HL-60 (cell line): Measurements from ENCODE around the gene S100P.
"Not testable (repeated sequence)": the region's sequence is repeated elsewhere in the genome, so short reads cannot be mapped to it uniquely, and the experiment has no call there.

Experiments
- DNase-seq, 2 experiments: peaks; one replicate each; pipeline ENCODE4 v3.0.0-alpha.2; 2010 to 2020; ENCODE audit warnings: low read depth in 1 of 2, low spot score in 1 of 2
- H3K27ac ChIP-seq: fragments of 250-450 bp; sonication (Bioruptor Pico); replicated peaks from 2 replicates; pipeline ENCODE4 v1.5.1; 2020; ENCODE audit warnings: mild to moderate bottlenecking, moderate library complexity
- H3K27me3 ChIP-seq: fragments of 250-450 bp; sonication (Bioruptor Pico); 2 replicates; pipeline ENCODE4 v1.5.1; 2021; ENCODE audit warnings: mild to moderate bottlenecking, moderate library complexity; ENCODE audit not compliant: insufficient read depth, poor library complexity, severe bottlenecking
- H3K4me3 ChIP-seq: replicated peaks from 2 replicates; pipeline ENCODE4 v1.5.1; 2011; ENCODE audit warnings: mild to moderate bottlenecking, control low read depth, low read length; ENCODE audit not compliant: insufficient read depth
- GABPA ChIP-seq: IDR thresholded peaks from 2 replicates; pipeline ENCODE4 v1.6.1; 2012; ENCODE audit warnings: low read depth
- POLR2AphosphoS5 ChIP-seq: IDR thresholded peaks from 2 replicates; pipeline ENCODE4 v1.6.1; 2012; ENCODE audit warnings: low read depth
- SPI1 ChIP-seq: IDR thresholded peaks from 2 replicates; pipeline ENCODE4 v1.6.1; 2012; ENCODE audit warnings: low read depth, mild to moderate bottlenecking, borderline replicate concordance
- TF ChIP-seq, protein P1 (sequence below): IDR thresholded peaks from 2 replicates; pipeline ENCODE4 v1.6.1; 2012; ENCODE audit warnings: low read depth; ENCODE audit not compliant: insufficient replicate concordance
- TF ChIP-seq, protein P2 (sequence below): IDR thresholded peaks from one replicate; pipeline ENCODE4 v1.5.1; 2011; ENCODE audit warnings: low read length, control low read depth, inconsistent platforms; ENCODE audit not compliant: insufficient read depth

The S100P gene

DNA sequence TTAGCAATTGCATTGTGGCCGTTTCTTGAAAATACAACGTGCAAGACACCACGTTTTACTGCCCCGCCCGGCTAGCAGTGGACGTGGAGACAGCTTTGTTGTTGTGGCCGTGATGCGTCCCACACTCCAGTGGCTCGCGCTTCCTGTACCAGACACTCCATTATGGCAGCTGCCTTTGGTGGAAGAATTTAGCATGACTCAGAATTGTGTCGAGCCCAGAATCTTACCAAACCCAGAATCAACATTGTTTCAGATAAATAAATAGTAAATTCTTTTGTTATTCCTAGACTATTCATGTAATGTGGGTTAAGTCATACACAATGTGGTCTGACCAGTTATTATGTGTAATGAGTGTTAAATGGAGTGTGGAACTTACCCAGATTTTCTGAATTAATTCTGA lies 25.3 kb upstream of the S100P start:
- H3K27me3 ChIP-seq, result no peaks in the 10 kb centered on the region
- H3K27ac ChIP-seq, result no peak overlapping the region
- no peak for DNase-seq
- no peak overlapping the region for H3K4me3 ChIP-seq
- TF ChIP-seq, protein P1, sequence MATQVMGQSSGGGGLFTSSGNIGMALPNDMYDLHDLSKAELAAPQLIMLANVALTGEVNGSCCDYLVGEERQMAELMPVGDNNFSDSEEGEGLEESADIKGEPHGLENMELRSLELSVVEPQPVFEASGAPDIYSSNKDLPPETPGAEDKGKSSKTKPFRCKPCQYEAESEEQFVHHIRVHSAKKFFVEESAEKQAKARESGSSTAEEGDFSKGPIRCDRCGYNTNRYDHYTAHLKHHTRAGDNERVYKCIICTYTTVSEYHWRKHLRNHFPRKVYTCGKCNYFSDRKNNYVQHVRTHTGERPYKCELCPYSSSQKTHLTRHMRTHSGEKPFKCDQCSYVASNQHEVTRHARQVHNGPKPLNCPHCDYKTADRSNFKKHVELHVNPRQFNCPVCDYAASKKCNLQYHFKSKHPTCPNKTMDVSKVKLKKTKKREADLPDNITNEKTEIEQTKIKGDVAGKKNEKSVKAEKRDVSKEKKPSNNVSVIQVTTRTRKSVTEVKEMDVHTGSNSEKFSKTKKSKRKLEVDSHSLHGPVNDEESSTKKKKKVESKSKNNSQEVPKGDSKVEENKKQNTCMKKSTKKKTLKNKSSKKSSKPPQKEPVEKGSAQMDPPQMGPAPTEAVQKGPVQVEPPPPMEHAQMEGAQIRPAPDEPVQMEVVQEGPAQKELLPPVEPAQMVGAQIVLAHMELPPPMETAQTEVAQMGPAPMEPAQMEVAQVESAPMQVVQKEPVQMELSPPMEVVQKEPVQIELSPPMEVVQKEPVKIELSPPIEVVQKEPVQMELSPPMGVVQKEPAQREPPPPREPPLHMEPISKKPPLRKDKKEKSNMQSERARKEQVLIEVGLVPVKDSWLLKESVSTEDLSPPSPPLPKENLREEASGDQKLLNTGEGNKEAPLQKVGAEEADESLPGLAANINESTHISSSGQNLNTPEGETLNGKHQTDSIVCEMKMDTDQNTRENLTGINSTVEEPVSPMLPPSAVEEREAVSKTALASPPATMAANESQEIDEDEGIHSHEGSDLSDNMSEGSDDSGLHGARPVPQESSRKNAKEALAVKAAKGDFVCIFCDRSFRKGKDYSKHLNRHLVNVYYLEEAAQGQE, result no peak
- no peak for TF ChIP-seq GABPA
- TF ChIP-seq, protein P2, sequence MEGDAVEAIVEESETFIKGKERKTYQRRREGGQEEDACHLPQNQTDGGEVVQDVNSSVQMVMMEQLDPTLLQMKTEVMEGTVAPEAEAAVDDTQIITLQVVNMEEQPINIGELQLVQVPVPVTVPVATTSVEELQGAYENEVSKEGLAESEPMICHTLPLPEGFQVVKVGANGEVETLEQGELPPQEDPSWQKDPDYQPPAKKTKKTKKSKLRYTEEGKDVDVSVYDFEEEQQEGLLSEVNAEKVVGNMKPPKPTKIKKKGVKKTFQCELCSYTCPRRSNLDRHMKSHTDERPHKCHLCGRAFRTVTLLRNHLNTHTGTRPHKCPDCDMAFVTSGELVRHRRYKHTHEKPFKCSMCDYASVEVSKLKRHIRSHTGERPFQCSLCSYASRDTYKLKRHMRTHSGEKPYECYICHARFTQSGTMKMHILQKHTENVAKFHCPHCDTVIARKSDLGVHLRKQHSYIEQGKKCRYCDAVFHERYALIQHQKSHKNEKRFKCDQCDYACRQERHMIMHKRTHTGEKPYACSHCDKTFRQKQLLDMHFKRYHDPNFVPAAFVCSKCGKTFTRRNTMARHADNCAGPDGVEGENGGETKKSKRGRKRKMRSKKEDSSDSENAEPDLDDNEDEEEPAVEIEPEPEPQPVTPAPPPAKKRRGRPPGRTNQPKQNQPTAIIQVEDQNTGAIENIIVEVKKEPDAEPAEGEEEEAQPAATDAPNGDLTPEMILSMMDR, result no peak
- no peak for TF ChIP-seq SPI1
- no peak for TF ChIP-seq POLR2AphosphoS5

DNA sequence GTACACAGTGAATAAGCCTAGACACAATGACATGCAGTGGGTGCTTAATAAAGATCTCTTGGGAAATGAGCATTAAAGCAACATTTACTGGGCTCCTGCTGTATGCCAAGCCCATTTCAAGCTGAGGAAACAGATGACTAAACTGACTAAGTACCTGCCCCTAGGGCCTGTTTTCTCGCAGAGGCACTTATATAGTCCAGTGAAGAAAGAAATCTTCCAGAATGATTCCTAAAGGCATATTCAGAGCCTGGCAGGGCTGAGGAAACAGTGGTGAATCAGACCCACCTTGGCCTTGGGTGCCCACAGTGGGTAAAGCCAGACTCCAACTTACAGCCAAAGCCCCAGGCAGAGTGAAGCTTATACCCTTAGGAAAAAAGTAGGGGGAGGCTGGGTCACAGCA lies 22.0 kb upstream of the S100P start:
- no peak for DNase-seq
- TF ChIP-seq, protein P2, result no peak
- TF ChIP-seq SPI1 (no peak), GABPA (no peak), POLR2AphosphoS5 (no peak)
- TF ChIP-seq, protein P1, result no peak

DNA sequence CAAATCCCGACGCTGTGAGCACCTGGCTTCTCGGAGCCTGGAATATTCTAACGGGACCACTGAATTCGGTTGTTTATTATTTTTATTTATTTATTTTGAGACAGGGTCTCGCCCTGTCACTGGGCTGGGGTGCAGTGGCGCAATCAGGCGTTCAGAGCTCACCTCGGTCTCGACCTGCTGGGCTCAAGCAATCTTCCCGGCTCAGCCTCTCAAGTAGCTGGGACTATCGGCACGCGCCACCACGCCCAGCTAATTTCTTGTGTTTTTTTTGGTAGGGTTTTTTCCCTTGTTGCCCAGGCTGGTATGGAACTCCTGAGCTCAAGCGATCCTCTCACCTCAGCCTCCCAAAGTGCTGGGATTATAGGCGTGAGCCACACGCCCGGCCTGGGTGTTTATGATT lies 21.5 kb upstream of the S100P start:
- no peak overlapping the region for H3K27ac ChIP-seq
- no peaks in the 10 kb centered on the region for H3K27me3 ChIP-seq
- no peak for DNase-seq
- H3K4me3 ChIP-seq, result no peak overlapping the region
- TF ChIP-seq GABPA (no peak), SPI1 (no peak), POLR2AphosphoS5 (no peak)
- TF ChIP-seq, protein P1, result no peak
- TF ChIP-seq, protein P2, result no peak

More for the DNA sequence above, 22.0 kb upstream of the S100P start:
- Histone ChIP-seq H3K4me3 (no peak overlapping the region), H3K27ac (no peak overlapping the region), H3K27me3 (no peaks in the 10 kb centered on the region)

DNA sequence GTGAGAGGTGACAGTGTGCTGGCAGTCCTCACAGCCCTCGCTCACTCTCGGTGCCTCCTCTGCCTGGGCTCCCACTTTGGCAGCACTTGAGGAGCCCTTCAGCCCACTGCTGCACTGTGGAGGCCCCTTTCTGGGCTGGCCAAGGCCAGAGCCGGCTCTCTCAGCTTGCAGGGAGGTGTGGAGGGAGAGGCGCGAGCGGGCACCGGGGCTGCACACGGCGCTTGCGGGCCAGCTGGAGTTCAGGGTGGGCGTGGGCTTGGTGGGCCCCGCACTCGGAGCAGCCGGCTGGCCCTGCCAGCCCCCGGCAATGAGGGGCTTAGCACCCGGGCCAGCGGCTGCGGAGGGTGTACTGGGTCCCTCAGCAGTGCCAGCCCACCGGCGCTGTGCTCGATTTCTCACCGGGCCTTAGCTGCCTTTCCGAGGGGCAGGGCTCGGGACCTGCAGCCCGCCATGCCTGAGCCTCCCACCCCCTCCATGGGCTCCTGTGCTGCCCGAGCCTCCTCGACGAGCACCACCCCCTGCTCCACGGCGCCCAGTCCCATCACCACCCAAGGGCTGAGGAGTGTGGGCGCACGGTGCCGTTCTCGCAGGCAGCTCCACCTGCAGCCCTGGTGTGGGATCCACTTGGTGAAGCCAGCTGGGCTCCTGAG lies 21.0 kb upstream of the S100P start:
- peak overlapping the region; percentile 87 for H3K27ac ChIP-seq
- DNase-seq, H3K4me3 ChIP-seq, H3K27me3 ChIP-seq: not testable (repeated sequence)
